Liver (tissue), 9 donors: ENCODE measurements around the gene JCAD. TPM values are rescaled to one million over a fixed set of nuclear protein-coding genes. Genes with fewer than 3 reads are reported as not detected.

Source experiments
- DNase-seq: peaks from one replicate; pipeline ENCODE4 v3.0.0-alpha.2; 2017; ENCODE audit warnings: low spot score
- H3K27ac ChIP-seq, 2 donors: one replicate each; pipeline ENCODE4 v1.7.0; 2013; ENCODE audit warnings: inconsistent platforms in 2 of 2, low read length in 2 of 2, control low read depth in 1 of 2, low read depth in 1 of 2, mild to moderate bottlenecking in 1 of 2
- H3K27me3 ChIP-seq, 4 donors: one replicate each; pipeline versions ENCODE4 v1.6.1 to v1.7.0; 2013; ENCODE audit warnings: low read length in 3 of 4, inconsistent platforms in 1 of 4, mild to moderate bottlenecking in 1 of 4, moderate library complexity in 1 of 4; ENCODE audit not compliant: control insufficient read depth in 4 of 4, insufficient read depth in 4 of 4
- H3K36me3 ChIP-seq, 4 donors: one replicate each; pipeline versions ENCODE4 v1.6.1 to v1.7.0; 2013; ENCODE audit warnings: low read length in 3 of 4, mild to moderate bottlenecking in 3 of 4, low read depth in 1 of 4, moderate library complexity in 1 of 4; ENCODE audit not compliant: control insufficient read depth in 4 of 4, insufficient read depth in 3 of 4
- H3K4me1 ChIP-seq, 4 donors: one replicate each; pipeline versions ENCODE4 v1.6.1 to v1.7.0; 2013; ENCODE audit warnings: low read length in 3 of 4, mild to moderate bottlenecking in 3 of 4, moderate library complexity in 1 of 4; ENCODE audit not compliant: control insufficient read depth in 4 of 4, insufficient read depth in 4 of 4
- H3K4me3 ChIP-seq, 3 donors: one replicate each; pipeline versions ENCODE4 v1.6.1 to v1.7.0; 2013; ENCODE audit warnings: low read length in 3 of 3, control low read depth in 1 of 3, low read depth in 1 of 3, mild to moderate bottlenecking in 1 of 3
- H3K9ac ChIP-seq, 2 donors: one replicate each; pipeline ENCODE4 v1.7.0; 2013; ENCODE audit warnings: low read length in 2 of 2, mild to moderate bottlenecking in 2 of 2, moderate library complexity in 2 of 2, control low read depth in 1 of 2, low read depth in 1 of 2
- H3K9me3 ChIP-seq, 4 donors: one replicate each; pipeline versions ENCODE4 v1.6.1 to v1.7.0; 2013; ENCODE audit warnings: low read length in 3 of 4; ENCODE audit not compliant: control insufficient read depth in 4 of 4
- ATF3 ChIP-seq: IDR thresholded peaks from 2 replicates; pipeline ENCODE4 v1.6.1; 2016; ENCODE audit warnings: antibody characterized with exemption
- CTCF ChIP-seq: fragments of 150-350 bp; IDR thresholded peaks from 2 replicates; pipeline ENCODE4 v1.5.1; 2017; ENCODE audit warnings: improper control_type of control experiment, low read depth, low read length; ENCODE audit not compliant: missing input control
- EGR1 ChIP-seq, 2 donors: IDR thresholded peaks; 2 replicates each; pipeline ENCODE4 v1.6.1; 2016 to 2018; ENCODE audit warnings: antibody characterized with exemption in 2 of 2, low read depth in 2 of 2
- FOXA1 ChIP-seq: IDR thresholded peaks from 2 replicates; pipeline ENCODE4 v1.6.1; 2016; ENCODE audit warnings: antibody characterized with exemption
- FOXA2 ChIP-seq: IDR thresholded peaks from 2 replicates; pipeline ENCODE4 v1.6.1; 2016; ENCODE audit warnings: antibody characterized with exemption
- GABPA ChIP-seq, 2 donors: IDR thresholded peaks in 1 of 2; conservative IDR thresholded peaks in 1 of 2; 2 replicates each; pipeline ENCODE4 v1.6.1; 2016; ENCODE audit warnings: antibody characterized with exemption in 2 of 2, mild to moderate bottlenecking in 1 of 2, moderate library complexity in 1 of 2
- HNF4A ChIP-seq, 2 donors: conservative IDR thresholded peaks; 2 replicates each; pipeline ENCODE4 v1.6.1; 2016; ENCODE audit warnings: antibody characterized with exemption in 2 of 2, mild to moderate bottlenecking in 2 of 2
- HNF4G ChIP-seq: IDR thresholded peaks from 2 replicates; pipeline ENCODE4 v1.6.1; 2016; ENCODE audit warnings: antibody characterized with exemption
- JUND ChIP-seq, 2 donors: IDR thresholded peaks; 2 replicates each; pipeline ENCODE4 v1.6.1; 2016; ENCODE audit warnings: antibody characterized with exemption in 2 of 2
- MAX ChIP-seq: IDR thresholded peaks from 2 replicates; pipeline ENCODE4 v1.6.1; 2016; ENCODE audit warnings: antibody characterized with exemption
- NR2F2 ChIP-seq: IDR thresholded peaks from 2 replicates; pipeline ENCODE4 v1.6.1; 2016; ENCODE audit warnings: antibody characterized with exemption
- RAD21 ChIP-seq, 2 donors: IDR thresholded peaks; 2 replicates each; pipeline ENCODE4 v1.6.1; 2016; ENCODE audit warnings: antibody characterized with exemption in 2 of 2, mild to moderate bottlenecking in 2 of 2
- REST ChIP-seq: IDR thresholded peaks from 2 replicates; pipeline ENCODE4 v1.6.1; 2016; ENCODE audit warnings: antibody characterized with exemption, mild to moderate bottlenecking
- RXRA ChIP-seq, 2 donors: IDR thresholded peaks; 2 replicates each; pipeline ENCODE4 v1.6.1; 2017 to 2018; ENCODE audit warnings: antibody characterized with exemption in 2 of 2, mild to moderate bottlenecking in 1 of 2
- SP1 ChIP-seq: IDR thresholded peaks from 2 replicates; pipeline ENCODE4 v1.6.1; 2018; ENCODE audit warnings: antibody characterized with exemption, mild to moderate bottlenecking
- TAF1 ChIP-seq: conservative IDR thresholded peaks from 2 replicates; pipeline ENCODE4 v1.6.1; 2016; ENCODE audit warnings: antibody characterized with exemption, mild to moderate bottlenecking
- YY1 ChIP-seq: IDR thresholded peaks from 2 replicates; pipeline ENCODE4 v1.6.1; 2016; ENCODE audit warnings: antibody characterized with exemption, mild to moderate bottlenecking
- ZBTB33 ChIP-seq: IDR thresholded peaks from 2 replicates; pipeline ENCODE4 v1.6.1; 2016; ENCODE audit warnings: antibody characterized with exemption
- WGBS: extraction: QIAGEN DNeasy Blood & Tissue Kit; methylation state at CpG from one replicate; pipeline ENCODE4 v1.1.7; 2013; 5-methylcytosine and 5-hydroxymethylcytosine counted together
- polyA plus RNA-seq, 2 donors: library from polyadenylated mRNA; stranded (reverse) in 1 of 2; unstranded in 1 of 2; fragments of 200-250 nt in 1 of 2; fragments of >200 nt in 1 of 2; fragmentation: Nextera tagmentation in 1 of 2; extraction: Ambion mirVana in 1 of 2; gene quantifications; one replicate each; pipeline versions ENCODE4 v1.2.1 to v1.2.3, GENCODE V29; 2013 to 2015
- total RNA-seq, 2 donors: library from RNA; depleted of rRNA; stranded (reverse); fragments of >200 nt; gene quantifications; one replicate each; pipeline ENCODE4 v1.2.3, GENCODE V29; 2014
- donor health status: healthy.
- donor health status: healthy.
- donor health status: healthy.
- donor health status: healthy.
- donor health status: healthy.

JCAD gene
- total and polyA plus RNA-seq, 4 donors, result 0.77 to 3.2 (median 1.1) TPM

- TF ChIP-seq GABPA (IDR thresholded peaks at IDR 0.05 in 1 of 2, conservative IDR thresholded peaks at IDR 0.05 in 1 of 2) (no peak), ATF3 (no peak), SP1 (no peak), RXRA (IDR thresholded peaks at IDR 0.05) (no peak), REST (no peak), NR2F2 (no peak), FOXA1 (no peak), CTCF (no peak), TAF1 (no peak), ZBTB33 (no peak), EGR1 (IDR thresholded peaks at IDR 0.05; ENCODE audit: low read depth in 2 of 2) (no peak), MAX (no peak), HNF4G (no peak), FOXA2 (no peak), HNF4A (conservative IDR thresholded peaks at IDR 0.05) (no peak), YY1 (no peak), RAD21 (IDR thresholded peaks at IDR 0.05) (no peak), JUND (IDR thresholded peaks at IDR 0.05) (no peak)
- WGBS, result 95% methylated on average over 6 of the region's 6 CpGs
- H3K9ac ChIP-seq, result no peak overlapping the region
- no peak overlapping the region for H3K27ac ChIP-seq
- H3K4me3 ChIP-seq, result no peak overlapping the region
- no peaks in the 10 kb centered on the region for H3K4me1 ChIP-seq
- no peaks in the 10 kb centered on the region for H3K36me3 ChIP-seq
- H3K27me3 ChIP-seq, result no peaks in the 10 kb centered on the region
- DNase-seq, result no peak
- H3K9me3 ChIP-seq, result no peaks in the 10 kb centered on the region
Observed at GRCh38 chr10:30052062-30052461, 7.3 kb downstream of the JCAD start.
